ENCODE results near the gene CMTM7.

The CMTM7 gene

DNA sequence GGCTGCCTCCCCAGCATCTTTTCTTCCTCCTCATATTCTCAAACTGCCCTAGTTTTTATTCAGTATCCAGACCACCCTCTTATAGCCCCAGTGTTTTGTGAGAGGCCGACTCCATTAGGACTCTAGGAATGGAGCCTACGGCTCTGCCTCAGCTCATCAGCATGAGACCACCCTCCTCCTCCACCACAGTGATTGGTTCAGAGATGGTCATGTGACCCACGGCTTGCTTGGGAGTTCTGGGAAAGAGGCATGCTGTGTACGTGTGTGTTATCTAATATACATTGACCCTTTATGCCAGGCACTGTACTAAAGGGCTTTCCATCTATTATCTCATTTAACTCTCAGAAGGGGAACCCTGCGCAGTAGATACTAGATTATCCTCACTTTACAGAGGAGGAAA lies 17.8 kb upstream of the CMTM7 start:
- H3K9me3 ChIP-seq (ENCODE audit: severe bottlenecking), result no peaks in the 10 kb centered on the region
- ATAC-seq (ENCODE audit: low read depth) (no peak), DNase-seq (ENCODE audit: low spot score) (no peak)
- H3K4me3 ChIP-seq (ENCODE audit: severe bottlenecking), result no peak overlapping the region
- H3K27ac ChIP-seq (ENCODE audit: poor library complexity, severe bottlenecking), result no peak overlapping the region
- no peaks in the 10 kb centered on the region for H3K36me3 ChIP-seq (ENCODE audit: low read depth)
- H3K4me1 ChIP-seq (ENCODE audit: insufficient read depth, poor library complexity, severe bottlenecking), result no peaks in the 10 kb centered on the region
- no peaks in the 10 kb centered on the region for H3K27me3 ChIP-seq (ENCODE audit: insufficient read depth, poor library complexity, severe bottlenecking)
- TF ChIP-seq, protein P1, sequence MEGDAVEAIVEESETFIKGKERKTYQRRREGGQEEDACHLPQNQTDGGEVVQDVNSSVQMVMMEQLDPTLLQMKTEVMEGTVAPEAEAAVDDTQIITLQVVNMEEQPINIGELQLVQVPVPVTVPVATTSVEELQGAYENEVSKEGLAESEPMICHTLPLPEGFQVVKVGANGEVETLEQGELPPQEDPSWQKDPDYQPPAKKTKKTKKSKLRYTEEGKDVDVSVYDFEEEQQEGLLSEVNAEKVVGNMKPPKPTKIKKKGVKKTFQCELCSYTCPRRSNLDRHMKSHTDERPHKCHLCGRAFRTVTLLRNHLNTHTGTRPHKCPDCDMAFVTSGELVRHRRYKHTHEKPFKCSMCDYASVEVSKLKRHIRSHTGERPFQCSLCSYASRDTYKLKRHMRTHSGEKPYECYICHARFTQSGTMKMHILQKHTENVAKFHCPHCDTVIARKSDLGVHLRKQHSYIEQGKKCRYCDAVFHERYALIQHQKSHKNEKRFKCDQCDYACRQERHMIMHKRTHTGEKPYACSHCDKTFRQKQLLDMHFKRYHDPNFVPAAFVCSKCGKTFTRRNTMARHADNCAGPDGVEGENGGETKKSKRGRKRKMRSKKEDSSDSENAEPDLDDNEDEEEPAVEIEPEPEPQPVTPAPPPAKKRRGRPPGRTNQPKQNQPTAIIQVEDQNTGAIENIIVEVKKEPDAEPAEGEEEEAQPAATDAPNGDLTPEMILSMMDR (IDR thresholded peaks at IDR 0.05; ENCODE audit: poor library complexity, severe bottlenecking), result no peak

- Histone ChIP-seq H3K4me1 (ENCODE audit: insufficient read depth, poor library complexity, severe bottlenecking) (no peaks in the 10 kb centered on the region), H3K27me3 (ENCODE audit: insufficient read depth, poor library complexity, severe bottlenecking) (no peaks in the 10 kb centered on the region), H3K36me3 (ENCODE audit: low read depth) (no peaks in the 10 kb centered on the region), H3K4me3 (ENCODE audit: severe bottlenecking) (no peak overlapping the region), H3K9me3 (ENCODE audit: severe bottlenecking) (no peaks in the 10 kb centered on the region), H3K27ac (ENCODE audit: poor library complexity, severe bottlenecking) (no peak overlapping the region)
- TF ChIP-seq, protein P1 (IDR thresholded peaks at IDR 0.05; ENCODE audit: poor library complexity, severe bottlenecking), result peak; percentile 85
- ATAC-seq (ENCODE audit: low read depth) (peak; percentile 65; the same call in 2 of the 3 replicates), DNase-seq (ENCODE audit: low spot score) (no peak)
Observed at GRCh38 chr3:32374788-32375595, 16.7 kb upstream of the CMTM7 start.

DNA sequence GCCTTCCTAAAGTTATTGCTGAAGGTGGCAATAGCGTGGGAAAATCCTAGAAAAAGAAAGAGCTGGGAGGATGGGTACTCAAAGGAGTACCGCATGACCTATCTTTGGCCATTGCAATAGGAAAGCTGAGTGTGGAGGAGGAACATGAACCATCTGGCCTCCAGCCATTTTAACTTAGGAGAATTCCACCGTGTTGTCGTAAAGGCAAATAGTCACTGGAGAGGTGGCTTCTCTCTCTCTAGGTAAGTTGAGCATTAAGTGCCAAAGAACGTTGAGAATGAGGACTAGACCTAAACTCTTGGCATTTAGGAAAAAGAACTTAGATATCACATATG lies 16.1 kb upstream of the CMTM7 start:
- DNase-seq (ENCODE audit: low spot score) (no peak), ATAC-seq (ENCODE audit: low read depth) (no peak)
- TF ChIP-seq, protein P1 (IDR thresholded peaks at IDR 0.05; ENCODE audit: poor library complexity, severe bottlenecking), result no peak
- H3K4me1 ChIP-seq (ENCODE audit: insufficient read depth, poor library complexity, severe bottlenecking), result no peaks in the 10 kb centered on the region
- no peaks in the 10 kb centered on the region for H3K27me3 ChIP-seq (ENCODE audit: insufficient read depth, poor library complexity, severe bottlenecking)
- no peaks in the 10 kb centered on the region for H3K9me3 ChIP-seq (ENCODE audit: severe bottlenecking)
- no peaks in the 10 kb centered on the region for H3K36me3 ChIP-seq (ENCODE audit: low read depth)
- H3K4me3 ChIP-seq (ENCODE audit: severe bottlenecking), result no peak overlapping the region
- H3K27ac ChIP-seq (ENCODE audit: poor library complexity, severe bottlenecking), result no peak overlapping the region

DNA sequence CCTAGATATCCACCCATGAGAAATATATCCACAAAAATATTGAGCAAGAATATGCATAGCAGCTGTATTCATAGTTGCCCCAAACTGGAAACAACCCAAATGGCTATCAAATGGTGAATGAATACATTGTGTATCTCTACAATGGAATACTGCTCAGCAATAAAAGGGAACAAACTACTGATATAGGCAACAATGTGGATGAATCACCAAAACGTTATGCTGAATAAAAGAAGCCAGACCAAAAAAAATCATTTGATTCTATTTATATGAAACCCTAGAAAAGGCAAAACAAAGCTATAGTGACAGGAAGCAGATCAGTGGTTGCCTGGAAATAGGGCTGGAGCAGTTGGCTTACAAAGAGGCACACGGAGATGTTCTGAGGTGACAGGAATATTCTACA lies 15.5 kb upstream of the CMTM7 start:
- Histone ChIP-seq H3K36me3 (ENCODE audit: low read depth) (no peaks in the 10 kb centered on the region), H3K4me3 (ENCODE audit: severe bottlenecking) (no peak overlapping the region), H3K27me3 (ENCODE audit: insufficient read depth, poor library complexity, severe bottlenecking) (no peaks in the 10 kb centered on the region), H3K27ac (ENCODE audit: poor library complexity, severe bottlenecking) (no peak overlapping the region), H3K4me1 (ENCODE audit: insufficient read depth, poor library complexity, severe bottlenecking) (no peaks in the 10 kb centered on the region), H3K9me3 (ENCODE audit: severe bottlenecking) (no peaks in the 10 kb centered on the region)
- TF ChIP-seq, protein P1 (IDR thresholded peaks at IDR 0.05; ENCODE audit: poor library complexity, severe bottlenecking), result no peak
- no peak for ATAC-seq (ENCODE audit: low read depth)
- DNase-seq (ENCODE audit: low spot score), result no peak

DNA sequence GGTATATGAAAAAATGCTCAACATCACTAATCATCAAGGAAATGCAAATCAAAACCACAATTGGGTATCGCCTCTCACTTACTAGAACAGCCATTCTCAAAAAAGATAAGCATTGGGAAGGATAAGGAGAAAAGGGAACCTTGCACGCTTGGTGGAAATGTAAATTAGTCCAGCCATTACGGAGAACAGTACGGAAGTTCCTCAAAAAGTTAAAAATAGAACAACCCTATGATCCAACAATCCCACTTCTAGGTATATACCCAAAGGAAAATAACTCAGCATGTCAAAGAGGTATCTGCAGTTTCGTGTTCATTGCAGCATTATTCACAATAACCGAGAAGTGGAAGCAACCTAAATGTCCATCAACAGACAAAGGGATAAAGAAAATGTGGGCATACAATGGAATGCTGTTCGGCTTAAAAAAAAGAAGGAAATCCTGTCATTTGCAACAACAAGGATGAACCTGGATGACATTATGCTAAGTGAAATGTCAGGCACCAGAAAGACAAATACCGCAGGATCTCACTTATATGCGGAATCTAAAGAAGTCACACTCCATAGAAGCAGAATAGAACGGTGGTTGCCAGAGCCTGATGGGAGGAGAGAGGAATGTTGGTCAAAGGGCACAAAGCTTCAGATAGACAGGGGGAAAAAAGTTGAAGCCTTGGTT lies 11.7 kb upstream of the CMTM7 start:
- Histone ChIP-seq H3K27ac (ENCODE audit: poor library complexity, severe bottlenecking) (no peak overlapping the region), H3K27me3 (ENCODE audit: insufficient read depth, poor library complexity, severe bottlenecking) (no peaks in the 10 kb centered on the region), H3K36me3 (ENCODE audit: low read depth) (no peaks in the 10 kb centered on the region), H3K4me1 (ENCODE audit: insufficient read depth, poor library complexity, severe bottlenecking) (no peaks in the 10 kb centered on the region), H3K9me3 (ENCODE audit: severe bottlenecking) (no peaks in the 10 kb centered on the region), H3K4me3 (ENCODE audit: severe bottlenecking) (no peak overlapping the region)
- no peak for DNase-seq (ENCODE audit: low spot score)
- ATAC-seq (ENCODE audit: low read depth), result no peak
- TF ChIP-seq, protein P1 (IDR thresholded peaks at IDR 0.05; ENCODE audit: poor library complexity, severe bottlenecking), result no peak

All from RWPE2 (cell line).